ENCODE measurements around the gene TBL1X. TPM values are rescaled to one million over a fixed set of nuclear protein-coding genes. Genes with fewer than 3 reads are reported as not detected.

TBL1X gene
- total and polyA plus RNA-seq, 2 of the 4 experiments (the other 2 are of a cell fraction) = 16.2 to 20.8 TPM

DNA sequence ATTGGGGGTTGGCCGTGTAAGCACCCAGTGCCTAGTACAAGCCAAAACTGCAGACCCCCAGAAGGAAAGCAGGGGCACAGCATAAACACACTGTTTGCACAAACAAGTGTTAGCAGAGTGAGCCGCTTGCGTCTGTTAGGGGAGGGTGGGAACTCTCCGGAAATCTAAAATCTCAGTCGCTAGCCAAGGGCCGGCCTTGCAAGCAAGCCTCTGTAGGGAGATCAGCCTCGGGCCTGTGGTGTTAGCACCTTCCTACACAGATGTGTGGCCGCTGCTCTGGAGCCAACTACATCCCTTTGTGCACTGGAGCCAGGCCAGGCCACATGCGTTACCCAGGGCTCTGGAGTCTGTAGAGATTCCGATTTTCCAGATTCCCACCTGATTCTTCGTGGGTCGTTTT, 233.7 kb downstream of the TBL1X start:
- Histone ChIP-seq H2AK9ac (replicated peaks; ENCODE audit: low read depth, low read length, poor library complexity) (no peak overlapping the region), H4K5ac (ENCODE audit: low read depth, low read length) (no peak overlapping the region), H4K8ac (ENCODE audit: low read depth in 2 of 2, low read length in 2 of 2) (no peak overlapping the region), H2AFZ (replicated peaks; ENCODE audit: low read length, poor library complexity) (no peak overlapping the region), H3K79me1 (ENCODE audit: low read depth in 1 of 2, low read length in 2 of 2) (no peaks in the 10 kb centered on the region; a peak in 1 of 4 replicates), H3K56ac (ENCODE audit: extremely low read depth, insufficient read depth, low read length) (no peak overlapping the region), H2BK20ac (ENCODE audit: low read depth, low read length) (no peak overlapping the region), H3K9me1 (ENCODE audit: insufficient read depth, low read length) (no peaks in the 10 kb centered on the region), H3K36me3 (ENCODE audit: control insufficient read depth, insufficient read depth, low read length) (peaks cover 38% of the 10 kb centered on the region), H3K4me1 (ENCODE audit: control insufficient read depth, insufficient read depth, low read length) (no peaks in the 10 kb centered on the region), H3K4ac (ENCODE audit: low read depth, low read length) (no peak overlapping the region), H3K18ac (ENCODE audit: low read depth, low read length) (no peak overlapping the region), H3K9ac (ENCODE audit: low read depth, low read length) (no peak overlapping the region), H4K20me1 (ENCODE audit: insufficient read depth, low read length) (no peaks in the 10 kb centered on the region), H3K23ac (ENCODE audit: low read depth, low read length) (no peak overlapping the region), H2AK5ac (ENCODE audit: low read depth, low read length) (no peak overlapping the region), H2BK5ac (ENCODE audit: low read depth, low read length, poor library complexity, severe bottlenecking) (no peak overlapping the region), H2BK15ac (ENCODE audit: low read depth, low read length) (no peak overlapping the region), H3K9me3 (ENCODE audit: control insufficient read depth, insufficient read depth, low read length) (peaks cover 3% of the 10 kb centered on the region; the same call in 1 of the 2 replicates), H3K4me2 (ENCODE audit: low read depth, low read length) (no peak overlapping the region), H3K4me3 (ENCODE audit: insufficient read depth, low read depth, low read length) (no peak overlapping the region), H3K14ac (replicated peaks; ENCODE audit: low read depth, low read length) (no peak overlapping the region), H3K27me3 (ENCODE audit: control insufficient read depth, insufficient read depth, low read length) (no peaks in the 10 kb centered on the region), H4K91ac (ENCODE audit: insufficient read depth, low read depth, low read length) (no peak overlapping the region), H2BK120ac (ENCODE audit: low read depth, low read length) (no peak overlapping the region), H3K27ac (ENCODE audit: insufficient read depth, low read length) (no peak overlapping the region)
- ATAC-seq (ENCODE audit: low read depth) (no peak), DNase-seq (no peak)
- CTCF ChIA-PET = no interaction called here
- in situ Hi-C loops (cut with MboI; ENCODE audit: low sequenced_read_pairs) = no loop called here
- TF ChIP-seq MXI1 (IDR thresholded peaks at IDR 0.05; ENCODE audit: borderline replicate concordance, low read depth, low read length) (no peak), CHD1 (IDR thresholded peaks at IDR 0.05; ENCODE audit: low read depth, low read length) (no peak)
- intact Hi-C loops (cut with micrococcal nuclease) = no loop called here
- dilution Hi-C loops (cut with HindIII; ENCODE audit: low sequenced_read_pairs, unreplicated experiment) = no loop called here
- POLR2A ChIA-PET (ENCODE audit: unreplicated experiment) = no interaction called here
- WGBS, 2 experiments (ENCODE audit: extremely low coverage in 2 of 2, insufficient read length in 1 of 2) = 100% methylated on average over 1 of the region's 12 CpGs; no CpG with 5 or more reads in 1 of the 2 experiments
- no TSS peak for BruUV-seq (replicated peaks)

All from IMR-90 (cell line).